Activated CD8-positive, alpha-beta memory T cell treated with anti-CD3 and anti-CD28 coated beads, Interleukin-2, amount 50 U/mL, for 48 hours (primary cell): ENCODE results near the gene PCDHGA8.
"Not testable (repeated sequence)": the region's sequence is repeated elsewhere in the genome, so short reads cannot be mapped to it uniquely, and the experiment has no call there.

Experiments used
- DNase-seq: peaks from one replicate; pipeline ENCODE4 v3.0.0-alpha.2; 2020

Gene PCDHGA8

DNA sequence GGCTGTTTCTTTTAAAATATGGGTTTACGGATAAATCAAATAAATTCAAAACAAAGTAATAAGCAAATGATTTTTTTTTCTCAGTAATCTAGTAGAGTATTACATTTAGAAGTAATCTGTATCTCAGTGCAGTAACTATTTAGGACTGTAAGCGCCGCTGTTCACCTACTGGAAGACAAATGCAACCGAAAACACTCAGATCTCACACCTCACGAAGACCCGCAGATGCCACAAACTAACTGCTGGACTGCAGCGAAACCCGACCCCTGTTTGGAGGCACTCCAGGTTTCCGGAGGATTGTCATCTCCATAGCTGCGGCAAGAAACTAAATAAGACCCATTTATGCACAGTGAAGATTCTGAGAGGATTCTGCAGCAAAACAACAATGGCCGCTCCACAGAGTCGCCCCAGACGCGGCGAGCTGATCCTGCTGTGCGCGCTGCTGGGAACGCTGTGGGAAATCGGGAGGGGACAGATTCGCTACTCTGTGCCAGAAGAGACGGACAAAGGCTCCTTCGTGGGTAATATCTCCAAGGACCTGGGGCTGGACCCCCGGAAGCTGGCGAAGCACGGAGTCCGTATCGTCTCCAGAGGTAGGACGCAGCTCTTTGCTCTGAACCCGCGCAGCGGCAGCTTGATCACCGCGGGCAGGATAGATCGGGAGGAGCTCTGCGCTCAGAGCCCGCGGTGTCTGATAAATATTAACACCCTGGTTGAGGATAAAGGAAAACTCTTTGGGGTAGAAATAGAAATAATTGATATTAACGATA, at the start of gene PCDHGA8:
Gene PCDHGA8, plus strand, starts transcription at position 205 of the 770 bp plus-strand sequence. Its CDS starts 181 bp downstream, at position 386.
- no peak for DNase-seq

DNA sequence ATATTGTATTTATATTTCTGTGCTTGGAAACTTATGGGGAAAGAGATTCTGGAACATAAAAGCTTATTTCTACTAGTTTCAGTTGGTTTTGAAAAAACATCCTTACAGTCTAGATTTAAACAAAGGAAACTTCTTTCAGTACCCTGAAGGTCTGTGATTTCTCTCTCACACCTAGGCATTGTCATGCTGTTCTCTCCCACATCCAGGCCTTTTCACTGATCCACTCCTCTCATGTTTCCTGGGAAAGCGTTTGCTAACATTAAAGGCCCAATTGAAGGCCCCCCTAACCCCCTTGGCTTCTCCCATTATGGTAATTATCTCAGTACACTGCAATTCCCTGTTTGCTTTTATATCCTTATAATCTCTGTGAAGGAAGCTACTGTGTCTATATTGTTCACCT, 49.7 kb upstream of the PCDHGA8 start:
- DNase-seq = no peak

DNA sequence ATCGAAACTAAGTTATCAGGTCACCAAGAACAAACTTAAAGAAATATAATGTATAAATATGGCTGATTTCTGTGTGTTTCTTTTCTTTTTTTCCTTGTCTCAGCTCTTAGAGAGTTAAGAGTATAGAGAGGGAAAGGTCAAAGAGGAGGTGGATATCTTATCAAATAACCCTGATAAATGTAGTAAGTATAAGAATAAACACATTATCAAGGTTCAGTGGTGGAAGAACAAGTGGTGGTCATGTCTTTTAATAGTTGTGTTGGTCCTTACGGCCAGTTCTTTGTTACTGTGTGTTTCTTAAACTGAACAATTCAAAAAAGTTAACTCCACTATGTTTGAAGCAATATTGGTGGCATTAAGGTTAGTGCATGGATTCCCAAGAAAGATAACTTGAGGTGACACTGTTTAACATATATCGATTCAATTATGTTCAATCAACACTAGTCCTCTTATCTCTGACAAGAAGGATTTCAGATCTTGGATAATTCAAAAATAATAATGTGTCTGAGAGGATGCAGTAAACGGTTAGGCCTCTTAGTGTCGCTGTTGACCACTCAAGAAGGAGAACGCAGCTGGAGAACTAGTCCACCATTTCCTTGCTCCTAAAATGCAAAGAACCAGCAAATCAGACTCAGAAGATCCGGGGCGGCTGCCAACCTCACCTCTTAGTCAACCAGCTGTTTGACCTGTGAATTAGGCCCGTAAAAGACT, 49.0 kb upstream of the PCDHGA8 start, which contains the start of gene PCDHGA3:
Gene PCDHGA3, plus strand, starts transcription at position 588 of the 711 bp plus-strand sequence. CDS start 205 bp downstream, outside the sequence.
- DNase-seq = no peak

DNA sequence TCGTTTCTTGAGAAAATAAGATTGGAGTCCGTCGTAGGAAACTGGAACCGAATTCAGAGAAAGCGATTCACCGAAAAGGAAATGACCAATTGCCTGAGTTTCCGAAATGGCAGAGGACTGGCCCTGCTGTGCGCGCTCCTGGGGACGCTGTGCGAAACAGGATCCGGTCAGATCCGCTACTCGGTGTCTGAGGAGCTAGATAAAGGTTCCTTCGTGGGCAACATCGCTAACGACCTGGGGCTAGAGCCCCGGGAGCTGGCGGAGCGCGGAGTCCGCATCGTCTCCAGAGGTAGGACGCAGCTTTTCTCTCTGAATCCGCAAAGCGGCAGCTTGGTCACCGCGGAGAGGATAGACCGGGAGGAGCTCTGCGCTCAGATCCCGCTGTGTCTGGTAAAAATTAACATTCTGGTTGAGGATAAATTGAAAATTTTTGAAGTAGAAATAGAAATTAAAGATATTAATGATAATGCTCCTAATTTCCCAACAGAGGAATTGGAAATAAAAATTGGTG, 48.4 kb upstream of the PCDHGA8 start:
- no peak for DNase-seq

DNA sequence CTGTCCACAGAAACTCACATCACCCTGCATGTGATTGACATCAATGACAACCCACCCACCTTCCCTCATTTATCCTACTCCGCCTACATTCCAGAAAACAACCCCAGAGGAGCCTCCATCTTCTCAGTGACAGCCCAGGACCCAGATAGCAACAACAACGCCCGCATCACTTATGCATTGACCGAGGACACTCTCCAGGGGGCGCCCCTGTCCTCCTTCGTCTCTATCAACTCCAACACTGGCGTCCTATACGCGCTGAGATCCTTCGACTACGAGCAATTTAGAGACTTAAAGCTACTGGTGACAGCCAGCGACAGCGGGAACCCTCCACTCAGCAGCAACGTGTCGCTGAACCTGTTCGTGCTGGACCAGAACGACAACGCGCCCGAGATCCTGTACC, 47.1 kb upstream of the PCDHGA8 start:
- no peak for DNase-seq

DNA sequence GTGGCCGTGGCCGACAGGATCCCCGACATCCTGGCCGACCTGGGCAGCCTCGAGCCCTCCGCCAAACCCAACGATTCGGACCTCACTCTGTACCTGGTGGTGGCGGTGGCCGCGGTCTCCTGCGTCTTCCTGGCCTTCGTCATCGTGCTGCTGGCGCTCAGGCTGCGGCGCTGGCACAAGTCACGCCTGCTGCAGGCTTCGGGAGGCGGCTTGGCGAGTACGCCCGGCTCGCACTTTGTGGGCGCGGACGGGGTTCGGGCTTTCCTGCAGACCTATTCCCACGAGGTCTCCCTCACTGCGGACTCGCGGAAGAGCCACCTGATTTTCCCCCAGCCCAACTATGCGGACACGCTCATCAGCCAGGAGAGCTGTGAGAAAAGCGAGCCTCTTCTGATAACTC, 46.4 kb upstream of the PCDHGA8 start:
- DNase-seq = not testable (repeated sequence)

DNA sequence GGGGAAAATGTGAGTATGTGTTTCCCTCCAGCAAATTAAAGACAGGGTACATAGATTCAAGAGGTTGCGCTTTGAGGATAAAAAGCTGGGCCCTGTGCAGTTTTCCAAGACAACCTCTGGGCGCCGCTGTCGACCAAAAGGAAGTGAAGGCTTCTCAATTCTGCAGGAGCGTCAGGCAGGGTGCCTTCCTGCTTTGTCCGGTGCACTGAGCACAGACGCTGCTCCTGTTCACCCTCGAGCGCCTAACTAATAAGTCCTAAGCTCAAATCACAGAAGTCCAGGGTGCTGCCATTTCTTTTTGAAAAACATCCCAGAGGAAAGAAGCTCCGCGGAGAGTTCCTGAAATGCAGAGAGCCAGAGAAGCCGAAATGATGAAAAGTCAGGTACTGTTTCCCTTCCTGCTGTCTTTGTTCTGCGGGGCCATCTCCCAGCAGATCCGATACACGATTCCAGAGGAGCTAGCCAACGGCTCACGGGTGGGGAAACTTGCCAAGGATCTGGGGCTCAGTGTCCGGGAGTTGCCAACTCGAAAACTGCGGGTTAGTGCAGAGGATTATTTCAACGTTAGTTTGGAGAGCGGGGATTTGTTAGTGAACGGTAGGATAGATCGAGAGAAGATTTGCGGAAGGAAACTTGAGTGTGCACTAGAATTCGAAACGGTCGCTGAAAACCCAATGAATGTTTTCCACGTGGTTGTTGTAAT, 42.4 kb upstream of the PCDHGA8 start, which contains the start of gene PCDHGB1:
Gene PCDHGB1, plus strand, starts transcription at position 183 of the 703 bp plus-strand sequence. Its CDS starts 162 bp downstream, at position 345.
- DNase-seq = no peak

DNA sequence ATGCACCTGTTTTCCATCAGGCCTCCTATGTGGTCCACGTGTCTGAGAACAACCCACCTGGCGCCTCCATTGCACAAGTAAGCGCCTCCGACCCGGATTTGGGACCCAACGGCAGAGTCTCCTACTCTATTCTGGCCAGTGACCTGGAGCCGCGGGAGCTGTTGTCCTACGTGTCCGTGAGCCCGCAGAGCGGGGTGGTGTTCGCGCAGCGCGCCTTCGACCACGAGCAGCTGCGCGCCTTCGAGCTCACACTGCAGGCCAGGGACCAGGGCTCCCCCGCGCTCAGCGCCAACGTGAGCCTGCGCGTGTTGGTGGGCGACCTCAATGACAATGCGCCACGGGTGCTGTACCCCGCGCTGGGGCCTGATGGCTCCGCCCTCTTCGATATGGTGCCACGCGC, 40.8 kb upstream of the PCDHGA8 start:
- no peak for DNase-seq

DNA sequence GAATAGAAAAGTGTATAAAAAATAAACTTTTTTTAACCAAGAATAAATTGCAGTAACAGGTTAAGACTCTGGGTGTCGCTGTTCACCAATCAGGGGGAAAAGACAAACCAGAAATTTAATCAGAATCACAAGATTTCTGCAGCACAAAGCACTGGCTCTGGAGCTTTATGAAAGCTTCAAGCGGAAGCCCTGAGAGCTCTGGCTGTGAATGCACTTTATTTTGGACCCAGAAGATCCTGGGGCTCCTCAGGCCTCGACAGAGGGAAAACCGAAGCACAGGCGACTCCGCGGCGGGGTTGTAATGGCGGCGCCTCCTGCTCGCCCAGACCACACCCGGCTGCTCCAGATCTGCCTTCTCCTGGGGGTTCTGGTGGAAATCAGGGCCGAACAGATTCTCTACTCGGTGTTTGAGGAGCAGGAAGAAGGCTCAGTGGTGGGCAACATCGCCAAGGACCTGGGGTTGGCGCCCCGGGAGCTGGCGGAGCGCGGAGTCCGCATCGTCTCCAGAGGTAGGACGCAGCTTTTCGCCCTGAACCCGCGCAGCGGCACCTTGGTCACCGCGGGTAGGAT, 37.4 kb upstream of the PCDHGA8 start, which contains the start of gene PCDHGA4:
Gene PCDHGA4, plus strand, starts transcription at position 122 of the 570 bp plus-strand sequence. Its CDS starts 87 bp downstream, at position 209.
- DNase-seq = no peak

DNA sequence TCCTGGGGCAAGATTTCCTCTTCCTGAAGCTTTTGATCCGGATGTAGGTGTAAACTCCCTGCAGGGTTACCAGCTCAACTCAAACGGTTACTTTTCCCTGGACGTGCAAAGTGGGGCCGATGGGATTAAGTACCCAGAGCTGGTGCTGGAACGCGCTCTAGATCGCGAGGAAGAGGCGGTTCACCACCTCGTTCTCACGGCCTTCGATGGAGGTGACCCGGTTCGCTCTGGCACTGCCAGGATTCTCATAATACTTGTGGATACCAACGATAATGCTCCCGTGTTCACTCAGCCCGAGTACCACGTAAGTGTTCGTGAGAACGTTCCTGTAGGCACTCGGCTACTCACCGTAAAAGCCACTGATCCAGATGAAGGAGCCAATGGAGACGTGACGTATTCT, 36.8 kb upstream of the PCDHGA8 start:
- DNase-seq = no peak

DNA sequence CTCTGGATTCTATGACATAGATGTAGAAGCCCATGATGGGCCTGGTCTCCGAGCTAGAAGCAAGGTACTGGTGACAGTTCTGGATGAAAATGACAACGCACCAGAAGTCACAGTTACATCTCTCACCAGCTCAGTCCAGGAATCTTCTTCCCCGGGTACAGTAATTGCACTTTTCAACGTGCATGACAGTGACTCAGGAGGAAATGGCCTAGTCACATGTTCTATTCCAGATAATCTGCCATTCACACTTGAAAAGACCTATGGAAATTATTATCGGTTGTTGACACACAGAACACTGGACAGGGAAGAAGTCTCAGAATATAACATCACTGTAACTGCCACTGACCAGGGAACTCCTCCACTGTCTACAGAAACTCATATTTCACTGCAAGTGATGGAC, 36.3 kb upstream of the PCDHGA8 start:
- DNase-seq = no peak

DNA sequence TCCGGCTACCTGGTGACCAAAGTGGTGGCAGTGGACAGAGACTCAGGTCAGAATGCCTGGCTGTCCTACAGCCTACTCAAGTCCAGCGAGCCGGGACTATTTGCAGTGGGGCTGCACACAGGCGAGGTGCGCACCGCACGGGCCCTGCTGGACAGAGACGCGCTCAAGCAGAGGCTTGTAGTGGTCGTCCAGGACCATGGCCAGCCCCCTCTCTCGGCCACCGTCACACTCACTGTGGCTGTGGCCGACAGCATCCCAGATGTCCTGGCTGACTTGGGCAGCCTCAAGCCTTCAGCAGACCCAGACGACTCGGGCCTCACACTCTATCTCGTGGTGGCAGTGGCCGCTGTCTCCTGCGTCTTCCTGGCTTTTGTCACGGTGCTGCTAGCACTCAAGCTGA, 35.5 kb upstream of the PCDHGA8 start:
- DNase-seq = no peak

DNA sequence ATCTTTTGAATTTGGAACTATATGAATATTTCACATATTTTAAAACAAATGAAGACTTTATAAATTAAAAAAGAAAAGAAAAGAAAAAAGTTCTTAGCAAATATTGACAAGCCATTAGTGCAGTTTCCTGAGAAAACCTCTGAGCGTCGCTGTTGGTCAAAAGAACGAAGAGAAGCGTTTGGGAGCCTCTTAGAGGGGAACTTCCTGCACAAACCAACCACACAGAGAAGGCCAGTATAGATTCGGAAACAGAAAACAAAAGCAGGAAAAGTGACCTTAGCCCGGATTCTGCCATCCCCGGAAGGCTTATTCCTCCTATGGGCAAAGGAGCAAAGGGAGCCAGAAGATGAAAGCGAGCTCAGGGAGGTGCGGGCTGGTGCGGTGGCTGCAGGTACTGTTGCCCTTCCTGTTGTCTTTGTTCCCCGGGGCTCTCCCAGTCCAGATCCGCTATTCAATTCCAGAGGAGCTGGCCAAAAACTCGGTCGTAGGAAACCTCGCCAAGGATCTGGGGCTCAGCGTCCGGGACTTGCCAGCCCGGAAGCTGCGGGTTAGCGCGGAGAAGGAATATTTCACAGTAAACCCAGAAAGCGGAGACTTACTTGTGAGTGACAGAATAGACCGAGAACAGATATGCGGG, 32.5 kb upstream of the PCDHGA8 start, which contains the start of gene PCDHGB2:
Gene PCDHGB2, plus strand, starts transcription at position 205 of the 637 bp plus-strand sequence. Its CDS starts 142 bp downstream, at position 347.
- DNase-seq = no peak

DNA sequence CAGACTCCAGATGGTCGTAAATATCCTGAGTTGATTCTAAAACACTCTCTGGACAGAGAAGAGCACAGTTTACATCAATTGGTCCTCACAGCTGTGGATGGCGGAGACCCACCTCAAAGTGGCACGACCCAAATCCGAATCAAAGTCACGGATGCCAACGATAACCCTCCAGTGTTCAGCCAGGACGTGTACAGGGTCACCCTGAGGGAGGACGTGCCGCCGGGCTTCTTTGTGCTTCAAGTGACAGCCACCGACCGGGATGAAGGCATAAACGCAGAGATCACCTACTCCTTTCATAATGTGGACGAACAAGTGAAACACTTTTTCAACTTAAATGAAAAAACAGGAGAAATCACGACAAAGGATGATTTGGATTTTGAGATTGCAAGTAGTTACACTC, 31.7 kb upstream of the PCDHGA8 start:
- no peak for DNase-seq

DNA sequence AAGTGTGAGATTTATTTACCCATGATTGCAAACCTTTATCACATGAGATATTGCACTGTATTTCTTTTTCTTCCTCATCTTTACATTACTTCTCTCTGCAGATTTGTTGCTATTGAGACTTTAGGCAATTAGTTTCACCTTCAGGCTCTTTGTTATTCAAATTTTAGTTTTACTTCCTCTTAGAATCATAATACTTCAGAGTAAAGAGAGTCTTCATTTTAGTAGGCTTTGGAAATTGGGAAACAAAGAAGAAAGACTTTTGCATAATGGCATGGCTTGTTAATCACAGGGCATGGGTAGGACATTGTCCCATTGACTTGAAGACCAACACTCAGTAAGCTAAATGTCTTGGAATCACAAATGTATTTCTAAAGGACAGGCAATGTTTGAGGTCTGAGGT, 29.7 kb upstream of the PCDHGA8 start:
- no peak for DNase-seq

DNA sequence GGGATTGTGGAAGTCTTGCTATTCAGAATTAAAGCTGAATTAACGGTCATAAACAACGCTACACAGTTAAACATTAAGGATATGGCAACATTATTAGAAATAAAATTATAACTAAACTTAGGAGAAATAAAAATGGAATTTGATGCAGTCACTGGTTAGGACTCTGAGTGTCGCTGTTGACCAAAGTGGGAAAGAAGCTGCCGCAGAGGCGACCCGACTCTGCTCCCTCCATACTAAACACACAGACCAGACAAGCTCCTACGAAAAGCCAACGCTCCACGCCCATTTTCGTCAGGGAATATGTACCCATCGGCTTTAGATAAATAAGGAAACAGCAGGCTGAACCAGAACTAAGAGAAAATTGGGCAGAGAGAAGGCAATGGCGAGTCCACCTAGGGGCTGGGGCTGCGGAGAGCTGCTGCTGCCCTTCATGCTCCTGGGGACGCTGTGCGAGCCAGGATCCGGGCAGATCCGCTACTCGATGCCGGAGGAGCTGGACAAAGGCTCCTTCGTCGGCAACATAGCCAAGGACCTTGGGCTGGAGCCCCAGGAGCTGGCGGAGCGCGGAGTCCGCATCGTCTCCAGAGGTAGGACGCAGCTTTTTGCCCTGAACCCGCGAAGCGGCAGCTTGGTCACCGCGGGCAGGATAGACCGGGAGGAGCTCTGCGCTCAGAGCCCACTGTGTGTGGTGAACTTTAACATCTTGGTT, 28.3 kb upstream of the PCDHGA8 start, which contains the start of gene PCDHGA5:
Gene PCDHGA5, plus strand, starts transcription at position 211 of the 709 bp plus-strand sequence. Its CDS starts 169 bp downstream, at position 380.
- no peak for DNase-seq

DNA sequence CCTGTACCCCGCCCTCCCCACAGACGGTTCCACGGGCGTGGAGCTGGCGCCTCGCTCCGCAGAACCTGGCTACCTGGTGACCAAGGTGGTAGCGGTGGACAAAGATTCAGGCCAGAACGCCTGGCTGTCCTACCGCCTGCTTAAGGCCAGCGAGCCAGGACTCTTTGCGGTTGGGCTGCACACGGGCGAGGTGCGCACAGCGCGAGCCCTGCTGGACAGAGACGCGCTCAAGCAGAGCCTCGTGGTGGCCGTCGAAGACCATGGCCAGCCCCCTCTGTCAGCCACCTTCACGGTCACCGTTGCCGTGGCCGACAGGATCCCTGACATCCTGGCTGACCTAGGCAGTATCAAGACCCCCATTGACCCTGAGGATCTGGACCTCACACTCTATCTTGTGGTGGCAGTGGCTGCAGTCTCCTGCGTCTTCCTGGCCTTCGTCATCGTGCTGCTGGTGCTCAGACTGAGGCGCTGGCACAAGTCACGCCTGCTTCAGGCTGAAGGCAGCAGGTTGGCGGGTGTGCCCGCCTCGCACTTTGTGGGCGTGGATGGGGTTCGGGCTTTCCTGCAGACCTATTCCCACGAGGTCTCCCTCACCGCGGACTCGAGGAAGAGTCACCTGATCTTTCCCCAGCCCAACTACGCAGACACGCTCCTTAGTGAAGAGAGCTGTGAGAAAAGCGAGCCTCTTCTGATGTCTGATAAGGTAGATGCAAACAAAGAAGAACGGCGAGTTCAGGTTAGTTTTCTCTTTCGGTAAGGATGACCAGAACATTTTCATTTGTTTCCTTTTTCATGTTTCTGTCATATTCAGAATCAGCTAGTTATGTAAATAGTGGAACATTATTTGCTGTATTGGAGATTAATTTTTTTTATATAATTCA, 26.2 kb upstream of the PCDHGA8 start:
- DNase-seq = no peak

DNA sequence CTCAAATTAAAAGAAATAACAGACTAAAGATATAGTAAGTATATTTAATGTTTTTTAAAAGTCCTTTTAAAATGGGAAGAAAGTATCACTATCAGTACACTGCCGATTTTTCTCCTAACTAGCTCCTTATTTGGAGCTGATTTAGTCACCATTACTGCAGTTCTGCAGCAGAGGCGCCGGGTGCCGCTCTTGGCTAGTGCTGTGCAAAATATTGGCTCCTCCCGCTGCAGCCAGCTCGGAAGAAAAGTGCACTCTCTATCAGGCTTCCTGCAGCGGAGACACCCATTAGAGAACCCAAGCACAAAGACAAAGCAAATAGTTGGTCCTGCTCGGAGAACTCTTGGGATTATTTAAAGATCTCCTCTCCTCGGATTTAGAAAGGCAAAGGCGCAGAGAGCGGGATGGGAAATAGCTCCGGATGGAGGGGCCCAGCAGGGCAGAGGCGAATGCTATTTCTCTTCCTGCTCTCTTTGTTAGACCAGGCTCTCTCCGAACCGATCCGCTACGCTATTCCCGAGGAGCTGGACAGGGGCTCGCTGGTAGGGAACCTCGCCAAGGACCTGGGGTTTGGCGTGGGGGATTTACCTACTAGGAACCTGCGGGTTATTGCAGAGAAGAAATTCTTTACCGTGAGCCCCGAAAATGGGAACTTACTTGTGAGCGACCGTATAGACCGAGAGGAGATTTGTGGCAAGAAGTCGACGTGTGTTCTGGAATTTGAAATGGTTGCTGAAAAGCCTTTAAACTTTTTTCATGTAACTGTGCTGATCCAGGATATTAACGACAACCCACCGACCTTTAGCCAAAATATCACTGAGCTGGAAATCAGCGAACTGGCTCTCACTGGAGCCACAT, 22.2 kb upstream of the PCDHGA8 start, which contains the start of gene PCDHGB3:
Gene PCDHGB3, plus strand, starts transcription at position 249 of the 855 bp plus-strand sequence. Its CDS starts 153 bp downstream, at position 402.
- no peak for DNase-seq
